ENCODE results near the gene ZNF385D. TPM values are rescaled to one million over a fixed set of nuclear protein-coding genes. Genes with fewer than 3 reads are reported as not detected.

ZNF385D gene
- total RNA-seq, 4 donors from 2014 or later, result 0.26 to 53.6 (median 19.2) TPM

GRCh38 chr3:21613372-21614070, 137.5 kb downstream of the ZNF385D start:
- Histone ChIP-seq H3K4me3 (no peak overlapping the region), H3K27ac (no peak overlapping the region), H3K27me3 (no peaks in the 10 kb centered on the region), H3K36me3 (no peaks in the 10 kb centered on the region), H3K4me1 (no peaks in the 10 kb centered on the region), H3K9me3 (no peaks in the 10 kb centered on the region)
- TF ChIP-seq POLR2A (IDR thresholded peaks at IDR 0.05) (no peak), CTCF (IDR thresholded peaks at IDR 0.05) (no peak)
- no peak for DNase-seq
- intact Hi-C loops (cut with DNase I; ENCODE audit: low total_unique reads), result no loop called here

GRCh38 chr3:21601178-21601577, 149.8 kb downstream of the ZNF385D start:
- H3K4me1 ChIP-seq, result no peaks in the 10 kb centered on the region
- no peak overlapping the region for H3K4me3 ChIP-seq
- TF ChIP-seq POLR2A (IDR thresholded peaks at IDR 0.05), result no peak
- no peak for TF ChIP-seq CTCF (IDR thresholded peaks at IDR 0.05)
- no peaks in the 10 kb centered on the region for H3K27me3 ChIP-seq
- H3K36me3 ChIP-seq, result no peaks in the 10 kb centered on the region
- no peak overlapping the region for H3K27ac ChIP-seq
- intact Hi-C loops (cut with DNase I; ENCODE audit: low total_unique reads), result no loop called here
- no peak for DNase-seq
- no peaks in the 10 kb centered on the region for H3K9me3 ChIP-seq

- intact Hi-C loops (cut with DNase I; ENCODE audit: low total_unique reads), result no loop called here
- H3K27me3 ChIP-seq, result no peaks in the 10 kb centered on the region
- H3K27ac ChIP-seq, result no peak overlapping the region
- DNase-seq, result no peak
- TF ChIP-seq POLR2A (IDR thresholded peaks at IDR 0.05) (no peak), CTCF (IDR thresholded peaks at IDR 0.05) (no peak)
- H3K4me1 ChIP-seq, result no peaks in the 10 kb centered on the region
- H3K4me3 ChIP-seq, result no peak overlapping the region
- H3K36me3 ChIP-seq, result no peaks in the 10 kb centered on the region
- no peaks in the 10 kb centered on the region for H3K9me3 ChIP-seq
Measured at GRCh38 chr3:21599890-21600289, 151.1 kb downstream of the ZNF385D start.

- no peak overlapping the region for H3K4me3 ChIP-seq
- H3K4me1 ChIP-seq, result no peaks in the 10 kb centered on the region
- no peak overlapping the region for H3K27ac ChIP-seq
- no peaks in the 10 kb centered on the region for H3K36me3 ChIP-seq
- H3K27me3 ChIP-seq, result no peaks in the 10 kb centered on the region
- DNase-seq, result no peak
- intact Hi-C loops (cut with DNase I; ENCODE audit: low total_unique reads), result no loop called here
- no peaks in the 10 kb centered on the region for H3K9me3 ChIP-seq
- TF ChIP-seq POLR2A (IDR thresholded peaks at IDR 0.05) (no peak), CTCF (IDR thresholded peaks at IDR 0.05) (no peak)
Measured at GRCh38 chr3:21592828-21593227, 158.2 kb downstream of the ZNF385D start.

GRCh38 chr3:21587894-21588293, 163.1 kb downstream of the ZNF385D start:
- Histone ChIP-seq H3K4me1 (no peaks in the 10 kb centered on the region), H3K27me3 (no peaks in the 10 kb centered on the region), H3K4me3 (no peak overlapping the region), H3K36me3 (no peaks in the 10 kb centered on the region), H3K27ac (no peak overlapping the region), H3K9me3 (no peaks in the 10 kb centered on the region)
- intact Hi-C loops (cut with DNase I; ENCODE audit: low total_unique reads), result no loop called here
- no peak for TF ChIP-seq POLR2A (IDR thresholded peaks at IDR 0.05)
- DNase-seq, result no peak

Measured in uterus (tissue), 4 donors.